Body of pancreas (tissue), 4 donors: ENCODE measurements around the gene FADS3.
A peak's percentile ranks its signal among the peaks of the same experiment; 100 is the strongest.

Experiments
- POLR2A ChIP-seq, 3 donors: fragments of 450-650 bp; IDR thresholded peaks; one replicate each; pipeline ENCODE4 v1.6.1; 2016; ENCODE audit warnings: antibody characterized with exemption in 3 of 3, mild to moderate bottlenecking in 2 of 3
- TF ChIP-seq, protein P1 (sequence below), 7 experiments: fragments of 450-650 bp in 4 of 7; fragments of 200-600 bp in 3 of 7; sonication (generic) in 3 of 7; IDR thresholded peaks; one replicate each; pipeline ENCODE4 v1.5.1; 2016 to 2019; ENCODE audit warnings: antibody characterized with exemption in 7 of 7

DNA sequence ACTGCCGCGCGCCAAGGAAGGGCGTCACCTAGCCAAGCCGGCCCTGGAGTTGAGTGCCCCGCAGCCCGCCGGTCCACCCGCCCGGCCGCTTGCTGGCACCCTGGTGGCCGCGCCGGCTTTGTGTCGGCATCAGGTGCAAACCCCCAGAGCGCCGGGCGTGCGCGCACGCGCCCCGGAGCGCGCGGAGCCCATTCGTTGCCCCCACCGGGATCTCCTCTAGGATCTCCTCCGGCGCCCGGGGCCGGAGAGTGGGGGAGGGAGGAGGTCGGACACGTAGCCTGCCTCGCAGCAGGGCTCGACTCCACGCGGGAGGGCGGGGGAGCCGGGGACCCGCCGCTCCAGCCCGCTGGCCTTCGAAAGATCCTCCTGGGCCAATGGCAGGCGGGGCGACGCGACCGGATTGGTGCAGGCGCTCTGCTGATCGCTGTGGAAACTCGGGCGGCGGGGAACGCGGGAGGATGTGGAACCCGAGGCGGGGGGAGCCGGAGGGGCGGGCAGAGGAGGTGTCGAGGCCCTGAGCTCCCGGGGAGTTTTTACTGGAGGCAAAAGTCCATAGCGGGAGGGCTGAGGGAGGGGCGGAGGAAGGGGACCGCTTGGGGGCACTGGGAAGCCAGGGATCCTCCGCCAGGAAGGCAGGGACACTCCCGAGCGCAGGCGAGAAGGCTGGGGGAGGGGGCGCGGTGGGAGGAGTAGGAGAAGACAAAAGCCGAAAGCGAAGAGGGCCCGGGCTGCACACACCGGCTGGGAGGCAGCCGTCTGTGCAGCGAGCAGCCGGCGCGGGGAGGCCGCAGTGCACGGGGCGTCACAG, 63.6 kb downstream of the FADS3 start, which contains the start of gene FADS2:
- TF ChIP-seq, protein P1, sequence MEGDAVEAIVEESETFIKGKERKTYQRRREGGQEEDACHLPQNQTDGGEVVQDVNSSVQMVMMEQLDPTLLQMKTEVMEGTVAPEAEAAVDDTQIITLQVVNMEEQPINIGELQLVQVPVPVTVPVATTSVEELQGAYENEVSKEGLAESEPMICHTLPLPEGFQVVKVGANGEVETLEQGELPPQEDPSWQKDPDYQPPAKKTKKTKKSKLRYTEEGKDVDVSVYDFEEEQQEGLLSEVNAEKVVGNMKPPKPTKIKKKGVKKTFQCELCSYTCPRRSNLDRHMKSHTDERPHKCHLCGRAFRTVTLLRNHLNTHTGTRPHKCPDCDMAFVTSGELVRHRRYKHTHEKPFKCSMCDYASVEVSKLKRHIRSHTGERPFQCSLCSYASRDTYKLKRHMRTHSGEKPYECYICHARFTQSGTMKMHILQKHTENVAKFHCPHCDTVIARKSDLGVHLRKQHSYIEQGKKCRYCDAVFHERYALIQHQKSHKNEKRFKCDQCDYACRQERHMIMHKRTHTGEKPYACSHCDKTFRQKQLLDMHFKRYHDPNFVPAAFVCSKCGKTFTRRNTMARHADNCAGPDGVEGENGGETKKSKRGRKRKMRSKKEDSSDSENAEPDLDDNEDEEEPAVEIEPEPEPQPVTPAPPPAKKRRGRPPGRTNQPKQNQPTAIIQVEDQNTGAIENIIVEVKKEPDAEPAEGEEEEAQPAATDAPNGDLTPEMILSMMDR (IDR thresholded peaks at IDR 0.05) = no peak
- TF ChIP-seq POLR2A (IDR thresholded peaks at IDR 0.05) = peak in 2 of 3 donors; percentile 15 to 55
